ENCODE measurements around the gene MRPS24. TPM values are rescaled to one million over a fixed set of nuclear protein-coding genes. Genes with fewer than 3 reads are reported as not detected.

MRPS24 gene
- total RNA-seq, 1 experiment from 2014 or later = 156 TPM

GRCh38 chr7:43871064-43871463, 1.7 kb upstream of the MRPS24 start:
- peaks cover 9 to 36% of the 10 kb centered on the region in 2 experiments; a peak in 3 of 4 replicates for H3K4me1 ChIP-seq (ENCODE audit: control insufficient read depth in 1 of 2, insufficient read depth in 2 of 2, low read length in 2 of 2)
- H3K9me3 ChIP-seq (ENCODE audit: control insufficient read depth in 1 of 2, insufficient read depth in 1 of 2, low read depth in 1 of 2, low read length in 2 of 2) = no peaks in the 10 kb centered on the region
- DNase-seq (ENCODE audit: low read depth, low spot score) (no peak), ATAC-seq (no peak)
- no peak overlapping the region for H2AFZ ChIP-seq (ENCODE audit: low read depth, low read length, poor library complexity, severe bottlenecking)
- H3K79me2 ChIP-seq (ENCODE audit: insufficient read depth, low read length) = peaks cover 11% of the 10 kb centered on the region
- ChIA-PET CTCF (no interaction called here), RAD21 (ENCODE audit: low non-redundant PET in 1 of 2, low total read pairs in 2 of 2, uncharacterized antibody in 2 of 2, unreplicated experiment in 2 of 2) (no interaction called here), POLR2A (no interaction called here)
- no peak overlapping the region for H3K4me3 ChIP-seq (replicated peaks in 1 of 2; ENCODE audit: low read depth in 1 of 2, low read length in 2 of 2)
- no peaks in the 10 kb centered on the region for H3K27me3 ChIP-seq (ENCODE audit: insufficient read depth, low read length)
- no peak overlapping the region for H3K27ac ChIP-seq (ENCODE audit: low read depth, low read length)
- TF ChIP-seq TCF7L2 (IDR thresholded peaks at IDR 0.05; ENCODE audit: borderline replicate concordance, extremely low read depth, insufficient read depth, insufficient read length) (no peak), SIN3A (IDR thresholded peaks at IDR 0.05; ENCODE audit: low read depth) (no peak), FOSL1 (IDR thresholded peaks at IDR 0.05; ENCODE audit: low read depth) (no peak), EZH2phosphoT487 (IDR thresholded peaks at IDR 0.05; ENCODE audit: borderline replicate concordance) (no peak), ZNF274 (IDR thresholded peaks at IDR 0.05; ENCODE audit: low read depth, low read length) (no peak), CEBPB (IDR thresholded peaks at IDR 0.05; ENCODE audit: low read depth) (no peak), SRF (IDR thresholded peaks at IDR 0.05; ENCODE audit: low read depth) (no peak), CTCF (IDR thresholded peaks at IDR 0.05 in 2 of 3, conservative IDR thresholded peaks at IDR 0.05 in 1 of 3; ENCODE audit: borderline replicate concordance in 1 of 3, insufficient read depth in 1 of 3, low read depth in 2 of 3, low read length in 2 of 3) (no peak), RAD21 (IDR thresholded peaks at IDR 0.05; ENCODE audit: low read depth) (no peak), JUND (IDR thresholded peaks at IDR 0.05) (no peak), ZFX (IDR thresholded peaks at IDR 0.05) (no peak)
- BruUV-seq (replicated peaks) = no TSS peak
- H3K36me3 ChIP-seq (ENCODE audit: control insufficient read depth in 1 of 2, insufficient read depth in 2 of 2, low read length in 2 of 2) = peaks cover 10% of the 10 kb centered on the region in 2 experiments; a peak in 3 of 4 replicates
- no peak overlapping the region for H3K9ac ChIP-seq (ENCODE audit: low read length)
- no peaks in the 10 kb centered on the region for H4K20me1 ChIP-seq (ENCODE audit: insufficient read depth)
- H3K4me2 ChIP-seq (ENCODE audit: low read length) = no peak overlapping the region
- intact Hi-C loops (cut with micrococcal nuclease) = no loop called here
- no peaks in the 10 kb centered on the region for H3K9me2 ChIP-seq (ENCODE audit: insufficient read depth)
